Stimulated activated CD4-positive, alpha-beta T cell treated with anti-CD3 and anti-CD28 coated beads, Interleukin-1b, Interleukin-23, amount 100 ng/mL, for 1 hour (primary cell): ENCODE data around the gene RACGAP1.

Experiments used
- DNase-seq, 2 donors: peaks; one replicate each; pipeline ENCODE4 v3.0.0-alpha.2; 2020; ENCODE audit warnings: low read depth in 2 of 2

Gene RACGAP1

DNA sequence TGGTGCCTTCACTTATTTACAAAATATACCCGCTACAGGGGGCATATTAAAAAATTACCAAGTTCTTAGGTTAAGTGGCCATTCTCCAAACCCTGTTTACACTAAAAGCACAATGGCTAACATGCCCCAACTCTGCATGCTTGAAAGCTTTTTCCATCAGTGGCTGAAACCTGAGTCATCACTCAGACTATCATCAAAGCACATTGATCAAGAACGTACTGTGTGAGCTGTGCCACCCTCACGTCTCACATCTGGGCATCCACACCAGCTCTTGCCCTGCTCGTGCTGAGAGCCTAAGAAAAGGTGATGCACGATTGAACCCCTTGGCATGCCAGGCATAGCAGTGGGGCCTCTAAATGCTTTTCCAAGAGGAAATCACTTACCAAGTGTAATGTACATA lies 39.3 kb downstream of the RACGAP1 start:
- no peak for DNase-seq

DNA sequence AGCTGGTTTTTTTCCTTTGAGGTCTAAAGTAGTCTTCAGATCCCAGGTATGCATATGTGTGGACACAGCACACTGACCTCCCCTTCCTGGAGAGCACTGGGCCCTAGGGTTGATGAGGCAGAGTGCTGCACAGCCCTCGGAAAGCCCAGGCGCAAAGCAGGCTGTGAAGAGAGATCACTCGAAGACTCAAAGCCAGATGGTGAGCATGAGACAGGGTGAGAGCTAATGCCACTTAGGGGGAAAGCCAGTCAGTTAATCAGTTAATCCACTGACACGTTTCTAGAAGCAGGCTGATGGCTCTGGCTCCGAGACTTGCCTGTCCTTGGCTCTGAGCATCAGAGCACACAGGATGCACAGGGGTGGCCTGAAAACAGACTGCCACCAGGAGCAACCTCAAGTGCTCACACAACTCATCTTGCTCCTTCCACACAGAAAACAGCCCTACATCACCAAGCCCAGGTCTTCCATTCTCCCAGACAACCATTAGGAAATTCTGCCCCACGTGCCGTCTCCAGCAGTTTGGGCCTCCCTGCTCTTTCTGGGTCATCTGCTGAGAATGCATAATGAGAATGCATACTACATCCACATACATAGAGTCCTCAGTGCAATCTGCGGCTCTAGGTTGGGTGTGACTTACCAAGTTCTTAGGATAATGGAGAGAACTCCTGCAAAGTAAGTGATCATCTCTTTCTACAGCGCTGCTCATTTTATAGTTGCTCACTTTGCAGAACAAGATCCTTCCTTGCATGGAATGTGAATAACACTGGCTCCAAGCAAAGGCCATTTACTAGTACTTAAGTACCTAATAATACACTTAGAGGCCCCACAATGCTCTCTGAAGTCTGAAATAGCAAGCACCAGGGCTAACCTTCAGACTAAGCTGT lies 40.6 kb downstream of the RACGAP1 start:
- no peak for DNase-seq

DNA sequence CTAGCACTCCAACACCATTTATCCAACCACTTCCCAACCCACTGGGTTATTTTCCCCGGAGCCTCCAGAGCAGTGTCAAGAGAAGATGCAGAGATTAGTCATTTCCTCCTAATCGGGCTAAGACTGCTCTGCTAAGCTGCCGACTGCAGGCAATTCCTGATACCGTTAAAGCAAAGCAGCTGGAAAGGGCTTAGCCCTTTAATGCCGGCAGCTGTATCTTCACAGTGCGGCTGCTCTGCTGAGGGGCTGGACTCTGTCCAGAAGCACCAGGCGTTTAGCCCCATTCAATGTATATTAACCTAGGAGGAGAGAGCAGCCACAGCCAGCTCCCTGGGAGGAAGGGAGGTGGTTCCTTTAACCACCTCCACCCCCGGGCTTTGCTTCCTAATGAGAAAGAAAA lies 41.4 kb downstream of the RACGAP1 start:
- no peak for DNase-seq

DNA sequence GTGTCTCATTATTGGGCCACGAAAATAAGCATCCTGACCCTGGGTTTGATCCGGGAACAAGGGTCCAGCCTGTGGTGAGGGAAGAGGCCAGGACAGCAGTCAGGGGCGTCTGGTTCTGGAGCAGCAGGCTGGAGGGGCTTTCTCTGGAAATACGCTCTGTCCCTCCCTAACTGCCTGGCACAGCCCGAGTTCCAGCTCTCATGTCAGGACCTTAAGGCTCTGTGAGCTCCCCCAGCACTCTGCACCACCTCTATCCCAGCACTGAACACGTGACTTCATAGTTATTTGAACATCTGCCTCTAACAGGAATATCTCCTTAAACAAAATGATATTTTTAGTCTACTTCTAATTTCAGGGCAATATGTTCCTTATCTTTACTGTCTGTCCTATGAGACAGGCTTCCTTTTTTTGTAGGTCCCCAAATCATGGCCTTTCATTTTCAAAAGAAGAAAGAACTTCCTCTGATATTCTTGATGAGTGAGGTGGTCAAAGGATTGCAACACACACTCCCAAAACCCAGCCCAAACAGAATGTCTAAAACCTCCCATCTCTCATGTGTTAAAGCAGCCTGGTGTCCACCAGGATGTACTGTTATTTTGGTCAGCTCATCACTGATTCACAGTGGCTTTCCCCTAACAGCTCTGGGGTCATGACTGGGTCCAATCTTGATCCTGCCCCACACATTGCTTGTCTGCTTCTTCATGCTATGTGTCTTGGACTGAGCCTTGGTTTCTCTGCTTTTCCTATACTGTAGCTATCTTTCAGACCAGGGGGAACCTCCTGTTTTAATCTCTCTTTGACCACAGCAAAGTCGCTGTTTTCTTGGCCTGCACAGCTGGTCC lies 42.8 kb downstream of the RACGAP1 start:
- DNase-seq: no peak

DNA sequence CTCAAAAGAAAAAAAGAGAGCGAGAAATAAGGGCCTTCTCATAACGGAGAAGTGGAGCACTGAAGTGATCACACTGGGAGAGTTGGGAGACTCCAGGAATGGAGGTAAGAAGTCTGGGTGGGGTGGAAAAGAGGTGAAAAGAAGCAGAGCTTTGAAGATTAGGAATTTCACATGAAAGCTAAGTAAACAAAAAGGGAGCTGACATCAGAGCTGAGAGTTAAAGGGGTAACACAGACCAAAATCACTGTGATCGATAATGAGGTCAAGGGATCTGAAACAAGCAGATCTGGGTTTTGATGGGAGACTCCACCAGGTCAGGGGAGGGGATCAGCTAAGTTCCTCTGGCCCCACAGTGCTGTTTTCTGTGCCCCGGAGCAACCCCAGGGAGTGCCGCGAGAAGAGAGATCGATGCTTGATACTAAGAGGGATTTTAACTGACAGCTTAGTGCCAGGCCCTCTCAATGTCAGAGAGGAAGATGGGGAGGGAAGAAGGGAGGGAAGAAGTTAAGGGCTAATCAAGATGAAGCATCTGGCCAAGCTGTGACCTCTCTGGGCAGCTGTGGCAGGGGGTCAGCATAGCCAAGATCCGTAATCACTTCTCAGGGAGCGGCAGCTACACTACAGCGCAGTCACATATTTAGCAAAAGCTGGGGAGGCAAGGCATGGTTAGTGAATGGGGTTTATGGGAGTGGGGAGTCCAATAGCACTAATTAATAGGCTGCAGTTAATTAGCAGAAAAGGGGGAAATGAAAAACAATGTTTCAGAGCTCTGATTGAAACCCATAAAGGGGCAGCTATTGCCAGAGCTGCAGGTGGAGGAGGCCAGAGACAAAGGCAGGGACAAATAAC lies 44.6 kb downstream of the RACGAP1 start:
- DNase-seq: no peak

DNA sequence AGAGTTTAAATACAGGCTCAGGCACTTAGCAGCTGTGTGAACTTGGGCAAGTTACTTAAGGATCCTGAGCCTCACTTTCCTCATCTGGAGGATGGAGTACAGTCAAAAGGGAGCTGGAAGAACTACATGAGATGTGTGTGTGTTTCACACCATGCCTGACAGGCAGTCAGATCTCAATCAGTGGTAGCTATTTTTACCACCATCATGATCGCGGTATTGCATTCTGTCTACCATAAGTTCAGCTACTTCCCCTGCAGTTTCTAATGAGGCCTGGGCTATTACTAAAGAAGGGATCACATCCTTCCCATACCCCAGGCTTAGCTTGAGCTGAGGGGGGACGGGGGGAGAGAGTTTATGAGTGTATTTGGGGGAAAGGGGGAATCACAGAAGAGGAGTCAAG lies 45.5 kb downstream of the RACGAP1 start:
- no peak for DNase-seq

DNA sequence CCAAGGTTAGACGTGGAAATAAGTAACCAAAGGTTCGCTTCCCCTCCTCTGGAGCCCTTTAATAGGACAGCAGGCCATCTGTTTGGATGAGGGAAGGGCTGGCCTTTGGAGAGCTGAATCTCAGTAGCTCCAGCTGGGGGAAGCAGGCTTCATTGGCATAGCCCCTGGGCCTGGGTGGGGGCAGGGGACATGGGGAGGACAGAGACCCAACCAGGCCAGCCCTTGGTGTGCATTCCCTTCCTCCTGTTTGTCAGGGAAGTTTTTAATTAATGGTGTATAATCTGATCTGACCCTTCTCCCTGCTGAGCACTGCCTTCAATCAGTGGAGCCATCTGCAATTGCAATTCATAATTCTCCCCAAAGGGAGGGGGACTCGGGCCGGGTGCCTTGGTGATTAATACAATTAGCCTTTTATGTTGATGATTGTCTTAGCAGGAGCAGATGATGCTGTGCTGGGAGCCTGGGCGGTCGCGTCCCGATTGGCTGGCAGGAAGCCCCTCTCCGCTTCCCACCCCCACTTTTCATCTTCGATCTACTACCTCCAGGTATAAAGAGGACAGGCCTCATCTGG lies 46.2 kb downstream of the RACGAP1 start:
- no peak for DNase-seq

DNA sequence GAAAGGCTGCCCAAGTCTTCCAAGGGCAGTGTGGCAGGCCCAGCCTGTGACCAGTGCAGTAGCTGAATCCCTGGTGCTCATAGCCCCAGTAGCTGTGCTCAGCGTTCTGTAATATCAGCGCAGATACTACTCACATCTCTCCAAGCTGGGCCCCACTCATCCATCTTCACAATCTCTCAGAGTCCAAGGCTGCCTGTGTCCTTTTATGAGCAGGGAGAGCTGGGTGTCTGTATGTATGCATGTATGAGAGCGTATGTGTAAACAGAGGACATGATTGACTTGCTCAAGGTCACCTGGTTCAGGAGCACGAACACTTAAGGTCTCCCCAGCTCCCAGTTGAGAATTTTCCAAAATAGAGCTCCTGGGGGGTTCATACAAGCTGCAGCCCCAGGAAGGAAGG lies 47.2 kb downstream of the RACGAP1 start:
- no peak for DNase-seq

DNA sequence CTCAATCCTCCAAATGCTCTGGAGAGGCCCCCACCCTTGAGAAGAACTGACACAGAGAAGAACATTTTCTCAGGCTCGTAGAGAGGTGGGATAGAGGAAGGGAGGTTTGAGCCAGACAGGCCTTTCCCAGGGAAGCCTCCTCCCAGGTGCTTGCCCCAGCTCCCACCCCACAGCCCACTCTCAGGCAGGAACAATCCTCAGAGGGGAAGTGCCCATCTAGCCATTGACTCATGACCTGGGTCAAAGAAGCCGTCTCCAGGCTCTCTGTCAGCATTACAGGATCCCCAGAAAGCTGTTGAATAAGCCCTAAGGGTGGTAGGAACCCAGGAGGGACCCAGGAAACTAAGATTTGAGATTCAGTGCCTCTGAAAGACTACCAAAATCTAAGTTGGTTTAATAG lies 48.7 kb downstream of the RACGAP1 start:
- DNase-seq: no peak

DNA sequence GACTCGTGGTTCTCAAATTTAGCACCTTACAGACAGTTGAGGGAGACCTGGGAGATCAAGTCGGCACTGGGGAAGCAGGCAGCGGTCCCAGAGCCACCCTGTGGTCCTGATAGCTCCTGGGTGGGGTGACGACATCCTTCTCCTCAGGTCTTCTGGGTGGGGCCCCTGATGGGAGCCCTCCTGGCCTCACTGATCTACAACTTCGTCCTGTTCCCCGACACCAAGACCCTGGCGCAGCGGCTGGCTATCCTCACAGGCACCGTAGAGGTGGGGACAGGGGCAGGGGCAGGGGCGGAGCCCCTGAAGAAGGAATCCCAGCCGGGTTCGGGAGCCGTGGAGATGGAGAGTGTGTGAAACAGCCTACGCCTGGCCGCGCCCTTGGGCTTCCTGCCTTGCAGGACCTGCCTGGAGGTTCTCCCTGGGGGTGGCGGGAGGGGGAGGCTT lies 50.0 kb downstream of the RACGAP1 start:
- no peak for DNase-seq

DNA sequence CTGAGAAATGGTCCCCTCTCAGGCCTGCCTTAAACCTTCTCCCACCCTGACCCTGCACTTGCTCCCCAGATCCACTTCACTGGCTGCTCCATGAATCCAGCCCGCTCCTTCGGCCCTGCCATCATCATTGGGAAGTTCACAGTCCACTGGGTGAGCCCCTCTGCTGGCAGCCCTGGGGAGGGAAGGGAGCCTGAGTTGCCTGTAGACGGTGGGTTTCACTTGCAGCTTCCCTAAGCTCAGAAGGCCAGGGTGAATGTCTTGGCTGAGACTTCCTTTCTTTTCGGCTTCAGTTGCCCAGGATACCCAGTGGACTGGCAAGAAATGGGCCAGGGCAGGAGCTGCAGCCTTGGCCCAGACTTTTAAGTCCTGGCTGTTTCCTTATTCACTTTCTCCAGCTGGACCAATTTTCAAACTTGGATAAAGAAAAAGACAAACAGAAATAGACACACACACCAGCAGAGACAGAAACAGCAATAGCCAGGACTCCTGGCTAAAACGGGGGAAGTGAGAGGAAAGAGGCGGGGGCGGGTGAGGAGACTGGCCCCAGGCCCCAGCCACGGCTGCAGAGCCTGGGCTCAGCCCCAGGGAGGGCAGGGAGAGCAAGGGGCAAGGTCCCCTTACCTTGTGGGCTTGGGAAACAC lies 50.5 kb downstream of the RACGAP1 start:
- DNase-seq: no peak

DNA sequence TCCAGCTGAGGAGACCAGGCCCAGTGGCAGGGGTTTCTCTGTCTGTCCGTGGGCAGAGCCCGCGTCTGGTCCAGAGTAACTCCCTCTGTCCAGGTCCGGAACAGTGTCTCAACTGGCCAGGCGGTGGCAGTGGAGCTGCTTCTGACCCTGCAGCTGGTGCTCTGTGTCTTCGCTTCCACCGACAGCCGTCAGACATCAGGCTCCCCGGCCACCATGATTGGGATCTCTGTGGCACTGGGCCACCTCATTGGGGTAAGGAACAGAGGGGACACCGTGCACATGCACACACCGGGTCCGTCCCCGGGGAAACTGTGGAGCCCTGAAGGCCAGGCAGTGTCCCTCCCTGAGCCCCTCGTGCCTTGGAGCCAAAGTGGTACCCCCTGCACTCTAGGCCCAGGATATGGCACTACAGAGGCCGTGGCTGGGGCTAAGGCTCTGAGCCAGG lies 51.0 kb downstream of the RACGAP1 start:
- no peak for DNase-seq

DNA sequence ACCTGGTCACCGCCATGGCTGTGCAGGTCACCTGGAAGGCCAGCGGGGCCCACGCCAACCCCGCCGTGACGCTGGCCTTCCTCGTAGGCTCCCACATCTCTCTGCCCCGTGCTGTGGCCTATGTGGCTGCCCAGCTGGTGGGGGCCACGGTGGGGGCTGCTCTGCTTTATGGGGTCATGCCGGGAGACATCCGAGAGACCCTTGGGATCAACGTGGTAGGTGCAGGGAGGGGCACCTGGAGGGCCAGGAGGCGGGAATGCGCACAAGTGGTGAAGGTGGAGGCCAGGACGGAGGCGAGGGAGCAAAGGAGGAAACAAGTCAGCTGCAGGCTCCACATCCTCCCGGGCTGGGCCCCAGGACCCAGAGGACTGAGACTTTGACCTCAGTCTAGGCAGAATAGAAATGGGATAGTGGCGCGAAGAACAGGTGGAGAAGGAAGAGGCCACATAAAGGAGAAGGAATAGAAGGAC lies 51.9 kb downstream of the RACGAP1 start:
- DNase-seq: no peak

DNA sequence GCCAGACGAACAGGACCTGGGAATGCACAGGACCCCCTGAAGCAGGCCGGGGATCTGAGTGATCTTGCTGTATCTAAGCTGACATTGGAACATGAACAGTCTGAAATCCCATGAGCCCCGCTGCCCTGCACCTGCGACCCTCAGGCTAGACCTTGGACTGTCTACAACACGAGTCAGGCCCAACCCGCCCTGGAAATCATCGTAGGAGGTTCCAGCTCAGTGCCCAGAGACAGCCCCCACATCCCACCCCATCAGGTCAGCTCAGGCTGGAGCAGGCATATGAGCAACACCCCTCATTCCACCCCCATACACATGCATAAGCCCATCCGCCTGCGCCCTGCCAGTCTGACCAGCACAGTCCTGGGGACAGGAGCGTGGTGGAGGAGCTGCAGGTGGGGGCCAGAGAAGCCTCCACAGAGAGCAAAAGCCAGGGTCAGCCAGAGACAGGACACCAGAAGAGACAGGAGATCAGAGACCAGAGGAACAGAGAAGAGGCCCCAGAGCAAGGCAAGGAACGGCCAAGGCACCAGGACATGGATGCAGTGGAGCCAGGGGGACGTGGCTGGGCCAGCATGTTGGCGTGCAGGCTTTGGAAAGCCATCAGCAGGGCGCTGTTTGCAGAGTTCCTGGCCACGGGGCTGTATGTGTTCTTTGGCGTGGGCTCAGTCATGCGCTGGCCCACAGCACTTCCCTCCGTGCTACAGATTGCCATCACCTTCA lies 52.5 kb downstream of the RACGAP1 start, which contains the start of gene AQP6:
Gene AQP6 (plus strand): TSS at position 307 of the 720 bp plus-strand sequence. CDS start 227 bp downstream, at position 534.
- no peak for DNase-seq

DNA sequence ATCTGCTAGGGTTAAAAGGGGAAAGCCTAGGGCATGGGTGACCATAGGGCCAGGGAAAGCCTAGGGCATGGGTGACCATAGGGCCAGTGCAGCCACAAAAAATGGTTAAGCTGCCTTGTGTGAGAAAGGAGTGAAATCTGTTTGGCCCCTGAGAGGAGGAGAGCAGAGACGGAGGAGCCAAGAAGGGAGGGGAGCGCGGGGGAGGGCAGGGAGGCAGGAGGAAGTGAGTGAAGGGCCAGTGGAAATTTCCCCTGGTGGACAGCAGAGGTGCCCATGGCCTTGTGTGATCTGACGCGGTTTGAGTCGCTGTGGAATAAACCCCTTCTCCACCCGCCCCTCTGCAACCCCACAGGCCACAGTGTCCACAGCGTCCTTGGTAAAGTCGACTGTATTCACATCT lies 53.2 kb downstream of the RACGAP1 start:
- DNase-seq: no peak

DNA sequence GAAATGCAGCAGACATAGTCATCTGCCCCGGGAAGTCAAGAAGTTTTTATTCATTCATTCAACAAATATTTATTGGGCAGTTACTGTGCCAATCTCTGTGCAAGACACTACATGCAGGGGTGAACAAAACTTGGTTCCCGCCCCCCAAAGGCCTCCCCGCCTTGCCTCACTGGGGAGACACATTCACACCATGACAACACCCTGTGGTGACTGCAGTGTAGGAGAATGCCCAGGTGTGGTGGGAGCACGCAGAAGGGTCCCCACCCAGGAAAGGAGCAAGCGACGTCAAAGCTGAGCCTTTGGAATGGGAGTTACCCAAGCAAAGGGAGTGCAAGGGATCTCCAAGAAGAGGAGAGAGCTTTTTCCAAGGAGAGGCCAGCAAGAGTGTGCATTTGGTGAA lies 54.2 kb downstream of the RACGAP1 start:
- DNase-seq: no peak

DNA sequence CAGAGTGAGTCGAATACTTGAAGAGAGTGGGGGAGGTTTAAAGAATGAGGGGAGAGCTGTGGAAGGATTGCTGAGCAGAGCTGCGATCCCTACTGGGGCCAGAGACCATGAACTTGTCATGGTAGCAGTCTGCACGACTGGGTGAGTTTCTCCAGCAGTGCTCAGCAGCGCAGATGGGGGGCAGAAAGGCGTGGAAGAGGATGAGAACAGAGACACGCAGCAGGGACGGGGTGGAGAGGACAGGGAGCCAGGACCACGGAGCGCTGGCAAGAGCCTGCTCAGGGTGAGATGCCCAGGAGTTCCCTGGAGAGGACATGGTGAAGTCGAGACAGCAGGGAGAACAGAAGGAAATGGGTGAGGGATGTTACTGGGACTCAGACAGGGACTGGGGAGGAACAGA lies 54.6 kb downstream of the RACGAP1 start:
- no peak for DNase-seq

DNA sequence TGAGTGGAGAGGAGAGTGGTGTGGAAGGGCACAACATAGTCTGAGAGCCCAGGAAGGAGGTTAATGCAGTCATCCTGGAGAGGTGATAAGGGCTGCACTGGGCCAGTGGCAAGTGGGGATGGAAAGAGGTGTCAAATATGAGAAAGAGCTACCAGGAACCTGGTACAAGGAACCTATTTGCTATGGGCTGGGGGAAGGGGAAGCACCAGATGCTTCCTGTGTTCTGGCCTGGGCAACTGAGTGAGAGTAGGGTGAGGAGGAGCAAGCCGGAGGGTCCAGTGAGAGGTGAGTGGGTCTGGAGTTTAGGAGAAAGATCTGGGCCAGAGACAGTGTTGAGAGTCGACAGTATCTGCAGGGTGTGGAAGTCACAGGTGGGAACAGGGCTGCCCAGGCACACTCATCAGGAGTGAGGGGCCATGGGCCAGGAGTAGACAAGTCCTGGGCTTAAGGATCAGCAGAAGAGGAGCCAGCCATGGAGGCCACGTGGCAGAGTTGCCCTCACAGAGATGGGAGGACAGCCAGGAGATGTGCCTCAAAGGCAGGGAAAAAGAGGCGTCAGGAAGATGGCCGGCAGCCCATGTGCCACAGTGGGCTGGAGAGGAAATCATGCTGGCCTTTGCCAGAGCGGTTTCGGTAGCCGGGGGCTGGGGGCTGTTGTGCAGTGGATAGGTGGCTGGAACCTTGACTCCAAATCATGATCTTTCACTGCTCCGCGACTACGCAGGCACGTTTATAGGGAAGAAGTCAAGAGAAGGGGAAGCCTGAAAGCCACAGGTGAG lies 55.5 kb downstream of the RACGAP1 start:
- no peak for DNase-seq

DNA sequence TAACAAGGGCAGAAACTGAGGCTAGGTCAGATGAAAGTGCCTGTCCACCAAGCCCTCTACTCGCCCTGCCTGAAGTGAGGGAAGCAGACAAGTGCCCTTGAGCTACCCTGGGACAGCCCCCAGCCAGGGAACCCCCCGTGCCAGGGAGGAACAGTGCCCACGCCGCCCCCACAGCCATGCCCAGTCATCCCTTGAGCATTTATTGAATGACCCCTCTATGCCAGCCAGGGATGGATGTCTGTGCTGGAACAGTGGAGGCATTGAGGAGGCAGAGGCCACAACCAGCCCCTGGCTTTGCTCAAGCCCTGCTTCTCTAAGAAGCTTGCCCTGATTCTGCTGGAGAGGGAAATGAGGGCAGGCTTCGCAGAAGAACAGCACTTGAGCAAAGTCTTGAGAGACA lies 56.3 kb downstream of the RACGAP1 start:
- DNase-seq: no peak
